Measurements from ENCODE around the gene RPL13. TPM values are rescaled to one million over a fixed set of nuclear protein-coding genes. Genes with fewer than 3 reads are reported as not detected.

The RPL13 gene
- total and polyA plus RNA-seq, 2 of the 4 experiments (the other 2 are of a cell fraction): 2,098 to 3,527 TPM

GRCh38 chr16:89581045-89581695 is 20.7 kb downstream of the RPL13 start (continued):
- peak; percentile 82 for TF ChIP-seq CEBPB (IDR thresholded peaks at IDR 0.05; ENCODE audit: low read depth, low read length)
- 0 out of 2 replicates have a peak, but pooled peaks have one; percentile 0 for TF ChIP-seq MAFK (IDR thresholded peaks at IDR 0.05; ENCODE audit: low read depth, low read length)

- Histone ChIP-seq H2BK20ac (ENCODE audit: low read depth, low read length) (peak overlapping the region; percentile 96), H3K4me2 (ENCODE audit: low read depth, low read length) (no peak overlapping the region), H4K91ac (ENCODE audit: insufficient read depth, low read depth, low read length) (peak overlapping the region; percentile 93), H3K79me1 (ENCODE audit: low read depth in 1 of 2, low read length in 2 of 2) (peaks cover 0 to 13% of the 10 kb centered on the region in 2 experiments; a peak in 1 of 4 replicates), H3K9me1 (ENCODE audit: insufficient read depth, low read length) (peaks cover 26% of the 10 kb centered on the region), H3K4me1 (ENCODE audit: control insufficient read depth, insufficient read depth, low read length) (peaks cover 17% of the 10 kb centered on the region), H3K27me3 (ENCODE audit: control insufficient read depth, insufficient read depth, low read length) (no peaks in the 10 kb centered on the region), H3K27ac (ENCODE audit: insufficient read depth, low read length) (peak overlapping the region; percentile 55), H2AFZ (replicated peaks; ENCODE audit: low read length, poor library complexity) (peak overlapping the region; percentile 58), H2AK5ac (ENCODE audit: low read depth, low read length) (peak overlapping the region; percentile 98), H3K23ac (ENCODE audit: low read depth, low read length) (peak overlapping the region; percentile 61), H3K4ac (ENCODE audit: low read depth, low read length) (peak overlapping the region; percentile 96), H2BK15ac (ENCODE audit: low read depth, low read length) (peak overlapping the region; percentile 91; the same call in 2 of the 3 replicates), H3K36me3 (ENCODE audit: control insufficient read depth, insufficient read depth, low read length) (peaks cover 6% of the 10 kb centered on the region; the same call in 1 of the 2 replicates), H3K14ac (replicated peaks; ENCODE audit: low read depth, low read length) (peak overlapping the region; percentile 78), H2AK9ac (replicated peaks; ENCODE audit: low read depth, low read length, poor library complexity) (peak overlapping the region; percentile 87), H2BK5ac (ENCODE audit: low read depth, low read length, poor library complexity, severe bottlenecking) (peak overlapping the region; percentile 77), H3K4me3 (ENCODE audit: insufficient read depth, low read depth, low read length) (no peak overlapping the region), H3K9me3 (ENCODE audit: control insufficient read depth, insufficient read depth, low read length) (no peaks in the 10 kb centered on the region), H4K5ac (ENCODE audit: low read depth, low read length) (peak overlapping the region; percentile 79), H3K18ac (ENCODE audit: low read depth, low read length) (peak overlapping the region; percentile 74), H4K8ac (ENCODE audit: low read depth in 2 of 2, low read length in 2 of 2) (peak overlapping the region; percentile 59 to 92), H4K20me1 (ENCODE audit: insufficient read depth, low read length) (peaks cover 3% of the 10 kb centered on the region; the same call in 1 of the 2 replicates), H3K9ac (ENCODE audit: low read depth, low read length) (no peak overlapping the region), H2BK120ac (ENCODE audit: low read depth, low read length) (peak overlapping the region; percentile 95), H3K56ac (ENCODE audit: extremely low read depth, insufficient read depth, low read length) (peak overlapping the region; percentile 25; the same call in 1 of the 2 replicates)
- 81% methylated on average over 5 of the region's 15 CpGs; no CpG with 5 or more reads in 1 of the 2 experiments for WGBS, 2 experiments (ENCODE audit: extremely low coverage in 2 of 2, insufficient read length in 1 of 2)
- ATAC-seq (ENCODE audit: low read depth) (peak; percentile 36), DNase-seq (peak; percentile 79)
- ChIA-PET POLR2A (ENCODE audit: unreplicated experiment) (interaction anchor here (0.7 kb wide), 1 partner anchor 21 kb away, joined by 4 read pairs; no protein-coding TSS in a partner anchor), CTCF (interaction anchor here (1.0 kb wide), 1 partner anchor 8 kb away, joined by 3 read pairs; no protein-coding TSS in a partner anchor)
- dilution Hi-C loops (cut with HindIII; ENCODE audit: low sequenced_read_pairs, unreplicated experiment) (no loop called here), in situ Hi-C loops (cut with MboI; ENCODE audit: low sequenced_read_pairs) (no loop called here), intact Hi-C loops (cut with micrococcal nuclease) (no loop called here)
- BruUV-seq (replicated peaks): no TSS peak
- TF ChIP-seq FOS (IDR thresholded peaks at IDR 0.05; ENCODE audit: low read depth, low read length) (no peak), BHLHE40 (IDR thresholded peaks at IDR 0.05; ENCODE audit: low read depth, low read length) (peak; percentile 37; the same call in 1 of the 2 replicates)
Measured at GRCh38 chr16:89581861-89582563, 21.5 kb downstream of the RPL13 start.

Measured in IMR-90 (cell line).